B cell (primary cell): Measurements from ENCODE around the gene BMAL1. TPM values are rescaled to one million over a fixed set of nuclear protein-coding genes. Genes with fewer than 3 reads are reported as not detected.

Experiments
- ATAC-seq: fragments of 200-7000 bp; cut with Tn5 transposase; one replicate; pipeline ENCODE4 v1.10.0; 2021; ENCODE audit warnings: low read depth, mild to moderate bottlenecking, moderate number of reproducible peaks, moderate library complexity
- CTCF ChIA-PET: fragments of 350-600 bp; sonication (Branson Sonifier 250); formaldehyde crosslinking; loops from one replicate; lab custom pipeline; 2021; ENCODE audit warnings: antibody characterized with exemption, inconsistent platforms; lab: Charles Lee
- POLR2A ChIA-PET: fragments of 350-600 bp; sonication (Branson Sonifier 250); formaldehyde crosslinking; loops from one replicate; lab custom pipeline; 2021; ENCODE audit warnings: antibody characterized with exemption; lab: Charles Lee
- DNase-seq: peaks from one replicate; pipeline ENCODE4 v3.0.0; 2013
- H2AFZ ChIP-seq: 2 replicates; pipeline ENCODE4 v1.6.1; 2012; ENCODE audit warnings: mild to moderate bottlenecking, low read depth, low read length; ENCODE audit not compliant: insufficient read depth, poor library complexity, severe bottlenecking
- H3K27ac ChIP-seq, 2 donors: 1 replicate in 1 of 2; 2 replicates in 1 of 2; pipeline ENCODE4 v1.5.1; 2012 to 2013; ENCODE audit warnings: low read length in 2 of 2, mild to moderate bottlenecking in 2 of 2, moderate library complexity in 1 of 2
- H3K27me3 ChIP-seq, 4 experiments: fragments of 200-600 bp in 1 of 4; sonication (generic) in 1 of 4; replicated peaks in 1 of 4; 1 replicate in 2 of 4; 2 replicates in 2 of 4; pipeline versions ENCODE4 v1.6.1 to v1.7.0; 2013 to 2016; ENCODE audit warnings: low read length in 3 of 4, mild to moderate bottlenecking in 2 of 4, mixed read lengths in 1 of 4, moderate library complexity in 1 of 4; ENCODE audit not compliant: insufficient read depth in 4 of 4, control insufficient read depth in 3 of 4; ENCODE audit errors: control extremely low read depth in 1 of 4
- H3K36me3 ChIP-seq, 2 experiments: replicated peaks in 1 of 2; 1 replicate in 1 of 2; 2 replicates in 1 of 2; pipeline versions ENCODE4 v1.6.1 to v1.7.1; 2013; ENCODE audit warnings: low read length in 1 of 2; ENCODE audit not compliant: insufficient read depth in 2 of 2, control insufficient read depth in 1 of 2; ENCODE audit errors: control extremely low read depth in 1 of 2, extremely low read depth in 1 of 2
- H3K4me1 ChIP-seq, 2 donors: fragments of 200-600 bp in 1 of 2; sonication (generic) in 1 of 2; 1 replicate in 1 of 2; 2 replicates in 1 of 2; pipeline versions ENCODE4 v1.5.1 to v1.6.1; 2013 to 2017; ENCODE audit warnings: low read length in 2 of 2; ENCODE audit not compliant: control insufficient read depth in 2 of 2, insufficient read depth in 2 of 2
- H3K4me2 ChIP-seq: replicated peaks from 2 replicates; pipeline ENCODE3; 2012; ENCODE audit warnings: mild to moderate bottlenecking, low read depth, low read length; ENCODE audit not compliant: poor library complexity, severe bottlenecking
- H3K4me3 ChIP-seq, 5 experiments: fragments of 200-600 bp in 1 of 5; sonication (generic) in 1 of 5; 1 replicate in 3 of 5; 2 replicates in 2 of 5; pipeline versions ENCODE4 v1.5.1 to v1.7.0; 2011 to 2016; ENCODE audit warnings: low read length in 4 of 5, mild to moderate bottlenecking in 4 of 5, low read depth in 2 of 5, control low read depth in 1 of 5, moderate library complexity in 1 of 5; ENCODE audit not compliant: insufficient read depth in 1 of 5; ENCODE audit errors: control extremely low read depth in 1 of 5, extremely low read depth in 1 of 5
- H3K79me2 ChIP-seq: fragments of 200-600 bp; sonication (generic); one replicate; pipeline ENCODE4 v1.6.0; 2016; ENCODE audit warnings: low read length; ENCODE audit not compliant: control insufficient read depth, insufficient read depth
- H3K9ac ChIP-seq: fragments of 200-600 bp; sonication (generic); 2 replicates; pipeline ENCODE4 v1.6.1; 2017; ENCODE audit warnings: mild to moderate bottlenecking, low read length, moderate library complexity
- H3K9me3 ChIP-seq, 3 donors: one replicate each; pipeline versions ENCODE4 v1.6.1 to v1.7.1; 2013; ENCODE audit warnings: low read length in 2 of 3; ENCODE audit not compliant: control insufficient read depth in 2 of 3, insufficient read depth in 1 of 3; ENCODE audit errors: control extremely low read depth in 1 of 3
- H4K20me1 ChIP-seq: 2 replicates; pipeline ENCODE4 v1.6.0; 2012; ENCODE audit warnings: mild to moderate bottlenecking, low read length; ENCODE audit not compliant: insufficient read depth, control insufficient read depth, poor library complexity, severe bottlenecking
- H3K27ac Mint-ChIP-seq: one replicate; pipeline ENCODE4 v1.8.0; 2021; ENCODE audit warnings: mixed read lengths
- H3K27me3 Mint-ChIP-seq: one replicate; pipeline ENCODE4 v1.8.0; 2021; ENCODE audit warnings: mixed read lengths
- H3K4me1 Mint-ChIP-seq: one replicate; pipeline ENCODE4 v1.8.0; 2021; ENCODE audit warnings: mixed read lengths
- H3K4me3 Mint-ChIP-seq: one replicate; pipeline ENCODE4 v1.8.0; 2021; ENCODE audit warnings: mixed read lengths
- H3K9me3 Mint-ChIP-seq: one replicate; pipeline ENCODE4 v1.8.0; 2022; ENCODE audit warnings: mixed read lengths; ENCODE audit not compliant: insufficient read depth
- EZH2 ChIP-seq: IDR thresholded peaks from 2 replicates; pipeline ENCODE4 v1.6.1; 2012; ENCODE audit warnings: borderline replicate concordance, low read depth, mild to moderate bottlenecking, moderate library complexity, low read length; ENCODE audit not compliant: insufficient read depth, poor library complexity, severe bottlenecking
- WGBS: methylation state at CpG from one replicate; pipeline ENCODE4 v1.1.5; 2013; ENCODE audit warnings: missing lambda C conversion rate; ENCODE audit not compliant: insufficient coverage; 5-methylcytosine and 5-hydroxymethylcytosine counted together
- intact Hi-C: fragments of 100-400 bp; cut with micrococcal nuclease; formaldehyde crosslinking; loops from one replicate; pipeline ENCODE4 v1.10.0; 2022
- polyA plus RNA-seq: library from polyadenylated mRNA; depleted of rRNA; stranded (reverse); fragments of >200 nt; gene quantifications from 2 replicates; pipeline ENCODE4 v1.2.3, GENCODE V29; 2012
- total RNA-seq, 2 donors: library from RNA; stranded (reverse); fragments of 120-200 nt in 1 of 2; gene quantifications; 1 replicate in 1 of 2; 2 replicates in 1 of 2; pipeline versions ENCODE4 v1.2.3 to v1.2.4, GENCODE V29; 2013 to 2022
- TF ChIP-seq, protein P1 (sequence below): fragments of 200-600 bp; IDR thresholded peaks from one replicate; pipeline ENCODE4 v1.8.0; 2022; ENCODE audit warnings: antibody characterized with exemption, mild to moderate bottlenecking

Gene BMAL1
- total and polyA plus RNA-seq, 2 donors (not counting 1 experiment from before 2014, with no cell fraction given): 8.6 to 39.1 TPM

DNA sequence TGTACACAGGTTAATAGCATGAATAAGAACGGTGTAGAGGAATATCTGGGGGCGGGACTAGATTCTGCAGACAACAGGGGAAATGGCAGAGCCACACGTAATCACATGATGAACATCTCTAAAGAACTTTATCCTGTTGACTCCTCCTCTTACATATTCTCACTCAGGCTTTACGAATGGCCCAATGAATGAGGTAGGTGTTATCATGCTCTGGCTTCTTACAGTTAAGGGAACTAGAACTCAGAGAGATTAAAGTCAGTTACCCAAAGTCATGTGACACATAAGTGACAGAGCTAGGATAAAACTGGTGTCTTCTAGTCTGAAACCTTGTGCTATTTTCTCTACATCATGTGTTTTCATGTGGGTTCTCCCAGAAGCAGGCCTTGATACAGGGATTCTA, 49.0 kb upstream of the BMAL1 start:
- Mint-ChIP-seq H3K4me3 (peak overlapping the region; percentile 77), H3K27me3 (no peaks in the 10 kb centered on the region), H3K27ac (peak overlapping the region; percentile 12), H3K4me1 (peaks cover 24% of the 10 kb centered on the region), H3K9me3 (no peaks in the 10 kb centered on the region)
- no peak overlapping the region for H3K4me3 ChIP-seq
- H3K4me1 ChIP-seq: peaks cover 26 to 27% of the 10 kb centered on the region in 2 donors
- H3K27me3 ChIP-seq: no peaks in the 10 kb centered on the region
- H3K9me3 ChIP-seq: no peaks in the 10 kb centered on the region
- H3K9ac ChIP-seq: peak overlapping the region; percentile 24
- no peaks in the 10 kb centered on the region for H3K79me2 ChIP-seq
- no peaks in the 10 kb centered on the region for H3K36me3 ChIP-seq
- ATAC-seq (peak; percentile 64), DNase-seq (peak; percentile 47)
- WGBS: no CpG with 5 or more reads among the region's 4 CpGs
- peak overlapping the region in 1 of 2 donors; percentile 3 for H3K27ac ChIP-seq
- H3K4me2 ChIP-seq: peak overlapping the region; percentile 49
- CTCF ChIA-PET: interaction anchor here (0.5 kb wide), 1 partner anchor 825 kb away, joined by 3 read pairs; no protein-coding TSS in a partner anchor
- peak overlapping the region; percentile 17 for H2AFZ ChIP-seq
- POLR2A ChIA-PET: no interaction called here
- intact Hi-C loops: no loop called here
- no peaks in the 10 kb centered on the region for H4K20me1 ChIP-seq
- TF ChIP-seq EZH2: no peak
- TF ChIP-seq, protein P1, sequence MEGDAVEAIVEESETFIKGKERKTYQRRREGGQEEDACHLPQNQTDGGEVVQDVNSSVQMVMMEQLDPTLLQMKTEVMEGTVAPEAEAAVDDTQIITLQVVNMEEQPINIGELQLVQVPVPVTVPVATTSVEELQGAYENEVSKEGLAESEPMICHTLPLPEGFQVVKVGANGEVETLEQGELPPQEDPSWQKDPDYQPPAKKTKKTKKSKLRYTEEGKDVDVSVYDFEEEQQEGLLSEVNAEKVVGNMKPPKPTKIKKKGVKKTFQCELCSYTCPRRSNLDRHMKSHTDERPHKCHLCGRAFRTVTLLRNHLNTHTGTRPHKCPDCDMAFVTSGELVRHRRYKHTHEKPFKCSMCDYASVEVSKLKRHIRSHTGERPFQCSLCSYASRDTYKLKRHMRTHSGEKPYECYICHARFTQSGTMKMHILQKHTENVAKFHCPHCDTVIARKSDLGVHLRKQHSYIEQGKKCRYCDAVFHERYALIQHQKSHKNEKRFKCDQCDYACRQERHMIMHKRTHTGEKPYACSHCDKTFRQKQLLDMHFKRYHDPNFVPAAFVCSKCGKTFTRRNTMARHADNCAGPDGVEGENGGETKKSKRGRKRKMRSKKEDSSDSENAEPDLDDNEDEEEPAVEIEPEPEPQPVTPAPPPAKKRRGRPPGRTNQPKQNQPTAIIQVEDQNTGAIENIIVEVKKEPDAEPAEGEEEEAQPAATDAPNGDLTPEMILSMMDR: no peak

DNA sequence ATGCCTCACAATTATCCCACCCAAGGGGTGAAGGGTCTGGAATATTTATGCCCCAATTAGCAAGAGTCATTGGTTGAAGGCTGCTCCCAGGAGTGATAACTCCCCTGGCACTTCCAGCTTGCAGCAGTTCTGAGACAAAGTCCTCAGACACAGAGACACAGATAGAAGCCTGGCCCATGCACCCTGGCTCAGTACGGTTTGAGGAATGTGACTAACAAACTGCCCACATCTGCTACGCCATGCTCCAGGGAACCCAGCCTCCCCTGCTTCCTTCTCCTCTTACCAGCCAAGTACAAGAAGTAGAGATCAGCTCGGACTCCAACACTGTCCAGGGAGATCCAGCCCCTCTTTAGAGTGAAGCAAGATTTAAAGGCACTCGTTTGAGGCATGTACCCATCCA, 48.5 kb upstream of the BMAL1 start:
- TF ChIP-seq, protein P1: no peak
- no peak for TF ChIP-seq EZH2
- Mint-ChIP-seq H3K4me3 (peak overlapping the region; percentile 77), H3K4me1 (peaks cover 24% of the 10 kb centered on the region), H3K27me3 (no peaks in the 10 kb centered on the region), H3K9me3 (no peaks in the 10 kb centered on the region), H3K27ac (peak overlapping the region; percentile 52)
- peak; percentile 31 for ATAC-seq
- peak overlapping the region in 3 of 5 experiments; percentile 5 to 13 (median 10) for H3K4me3 ChIP-seq
- peaks cover 26 to 27% of the 10 kb centered on the region in 2 donors for H3K4me1 ChIP-seq
- peak overlapping the region; percentile 24 for H3K9ac ChIP-seq
- peak overlapping the region in 1 of 2 donors; percentile 3 for H3K27ac ChIP-seq
- WGBS: 14% methylated on average over 4 of the region's 4 CpGs
- ChIA-PET POLR2A (no interaction called here), CTCF (interaction anchor here (0.7 to 1.4 kb wide), 2 partner anchors 9 to 14 kb away, joined by 4 to 5 read pairs; no protein-coding TSS in a partner anchor)
- H3K79me2 ChIP-seq: no peaks in the 10 kb centered on the region
- intact Hi-C loops: no loop called here
- H3K27me3 ChIP-seq: no peaks in the 10 kb centered on the region
- H3K9me3 ChIP-seq: no peaks in the 10 kb centered on the region
- H2AFZ ChIP-seq: peak overlapping the region; percentile 7
- peak overlapping the region; percentile 49 for H3K4me2 ChIP-seq
- no peaks in the 10 kb centered on the region for H4K20me1 ChIP-seq
- peak; percentile 14 for DNase-seq
- no peaks in the 10 kb centered on the region for H3K36me3 ChIP-seq
